HEK293T (cell line): Measurements from ENCODE around the gene CSN1S1.

ENCODE experiments used
- ARNT ChIP-seq: fragments of 450-650 bp; IDR thresholded peaks from 2 replicates; pipeline ENCODE4 v1.6.1; 2017; ENCODE audit warnings: mild to moderate bottlenecking
- BHLHE40 ChIP-seq: fragments of 450-650 bp; IDR thresholded peaks from 2 replicates; pipeline ENCODE4 v1.6.1; 2016; ENCODE audit warnings: mild to moderate bottlenecking, moderate library complexity, borderline replicate concordance
- CTBP1 ChIP-seq: fragments of 450-650 bp; IDR thresholded peaks from 2 replicates; pipeline ENCODE4 v1.6.1; 2016; ENCODE audit warnings: borderline replicate concordance
- ELF4 ChIP-seq: fragments of 450-650 bp; IDR thresholded peaks from 2 replicates; pipeline ENCODE4 v1.6.1; 2017; ENCODE audit warnings: antibody characterized with exemption
- FOXK2 ChIP-seq: fragments of 450-650 bp; IDR thresholded peaks from 2 replicates; pipeline ENCODE4 v1.6.1; 2016; ENCODE audit warnings: mild to moderate bottlenecking
- FOXM1 ChIP-seq: fragments of 450-650 bp; IDR thresholded peaks from 2 replicates; pipeline ENCODE4 v1.6.1; 2017; ENCODE audit warnings: mild to moderate bottlenecking, borderline replicate concordance
- HDGF ChIP-seq: fragments of 450-650 bp; IDR thresholded peaks from 2 replicates; pipeline ENCODE4 v1.6.1; 2017; ENCODE audit warnings: antibody characterized with exemption, borderline replicate concordance
- LEF1 ChIP-seq: fragments of 450-650 bp; IDR thresholded peaks from 2 replicates; pipeline ENCODE4 v1.6.1; 2017; ENCODE audit warnings: mild to moderate bottlenecking, borderline replicate concordance
- NFRKB ChIP-seq: fragments of 450-650 bp; IDR thresholded peaks from 2 replicates; pipeline ENCODE4 v1.6.1; 2016; ENCODE audit warnings: mild to moderate bottlenecking, moderate library complexity
- SP1 ChIP-seq: fragments of 450-650 bp; IDR thresholded peaks from 2 replicates; pipeline ENCODE4 v1.6.1; 2017
- SUZ12 ChIP-seq: fragments of 450-650 bp; IDR thresholded peaks from 2 replicates; pipeline ENCODE4 v1.6.1; 2016; ENCODE audit warnings: mild to moderate bottlenecking
- TARDBP ChIP-seq: fragments of 450-650 bp; IDR thresholded peaks from 2 replicates; pipeline ENCODE4 v1.6.1; 2016
- ZNF384 ChIP-seq: fragments of 450-650 bp; IDR thresholded peaks from 2 replicates; pipeline ENCODE4 v1.6.1; 2016
- TF ChIP-seq, protein P1 (sequence below): fragments of 450-650 bp; IDR thresholded peaks from 2 replicates; pipeline ENCODE4 v1.6.1; 2016

DNA sequence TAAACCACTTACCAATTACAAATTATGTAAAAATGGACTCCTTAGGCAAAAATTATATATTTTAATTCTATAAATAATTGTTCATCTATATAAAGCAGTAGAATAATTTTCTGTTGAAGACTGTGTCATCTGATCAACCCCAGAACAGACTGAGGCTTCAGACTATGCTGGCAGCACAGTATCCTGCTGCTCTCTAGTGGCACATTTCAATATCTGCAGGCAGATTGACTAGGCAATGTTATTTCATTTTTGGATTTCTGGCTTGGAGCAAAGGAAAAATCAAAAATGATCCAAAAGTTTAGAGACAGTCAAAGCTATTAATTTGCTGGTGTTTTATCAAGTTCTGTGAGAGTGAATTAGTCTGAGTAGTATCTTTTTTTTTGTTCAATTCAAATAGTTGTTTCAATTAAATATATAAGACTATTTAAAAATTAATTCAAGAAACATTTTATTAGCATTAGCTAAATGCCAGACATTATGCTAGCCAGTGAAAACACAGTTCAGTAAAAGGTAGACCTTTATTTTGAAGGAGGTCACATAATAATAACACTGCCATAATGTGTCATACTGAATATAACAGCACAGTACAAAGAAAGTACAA, 49.6 kb upstream of the CSN1S1 start:
- no peak for TF ChIP-seq BHLHE40
- TF ChIP-seq HDGF = no peak
- no peak for TF ChIP-seq NFRKB
- no peak for TF ChIP-seq SP1
- no peak for TF ChIP-seq ARNT
- TF ChIP-seq SUZ12 = no peak
- no peak for TF ChIP-seq ELF4
- no peak for TF ChIP-seq ZNF384
- TF ChIP-seq FOXM1 = no peak
- no peak for TF ChIP-seq TARDBP
- no peak for TF ChIP-seq LEF1
- TF ChIP-seq FOXK2 = no peak
- TF ChIP-seq CTBP1 = no peak
- TF ChIP-seq, protein P1, sequence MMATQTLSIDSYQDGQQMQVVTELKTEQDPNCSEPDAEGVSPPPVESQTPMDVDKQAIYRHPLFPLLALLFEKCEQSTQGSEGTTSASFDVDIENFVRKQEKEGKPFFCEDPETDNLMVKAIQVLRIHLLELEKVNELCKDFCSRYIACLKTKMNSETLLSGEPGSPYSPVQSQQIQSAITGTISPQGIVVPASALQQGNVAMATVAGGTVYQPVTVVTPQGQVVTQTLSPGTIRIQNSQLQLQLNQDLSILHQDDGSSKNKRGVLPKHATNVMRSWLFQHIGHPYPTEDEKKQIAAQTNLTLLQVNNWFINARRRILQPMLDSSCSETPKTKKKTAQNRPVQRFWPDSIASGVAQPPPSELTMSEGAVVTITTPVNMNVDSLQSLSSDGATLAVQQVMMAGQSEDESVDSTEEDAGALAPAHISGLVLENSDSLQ = no peak
